ENCODE results near the gene AVPR1A.

AVPR1A gene

DNA sequence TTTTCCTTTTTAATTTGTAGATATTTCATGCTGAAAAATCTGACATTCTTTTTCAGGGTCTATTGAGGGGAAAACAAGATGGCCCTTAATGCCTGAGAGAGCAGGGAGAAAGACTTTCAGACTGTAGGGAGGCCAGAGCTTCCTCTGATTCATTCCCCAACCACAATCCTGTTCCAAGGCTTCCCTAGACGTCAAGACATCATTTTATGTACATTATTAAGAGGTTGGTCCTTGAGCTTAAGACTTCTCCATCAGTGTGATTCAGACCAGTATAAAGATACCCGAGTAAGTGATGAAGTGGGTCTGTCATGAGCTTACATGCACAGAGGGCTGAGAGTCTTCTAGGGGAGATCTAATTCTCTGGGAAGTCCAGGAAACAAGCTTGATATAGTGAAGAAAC, 57.3 kb downstream of the AVPR1A start:
- DNase-seq, result no peak

DNA sequence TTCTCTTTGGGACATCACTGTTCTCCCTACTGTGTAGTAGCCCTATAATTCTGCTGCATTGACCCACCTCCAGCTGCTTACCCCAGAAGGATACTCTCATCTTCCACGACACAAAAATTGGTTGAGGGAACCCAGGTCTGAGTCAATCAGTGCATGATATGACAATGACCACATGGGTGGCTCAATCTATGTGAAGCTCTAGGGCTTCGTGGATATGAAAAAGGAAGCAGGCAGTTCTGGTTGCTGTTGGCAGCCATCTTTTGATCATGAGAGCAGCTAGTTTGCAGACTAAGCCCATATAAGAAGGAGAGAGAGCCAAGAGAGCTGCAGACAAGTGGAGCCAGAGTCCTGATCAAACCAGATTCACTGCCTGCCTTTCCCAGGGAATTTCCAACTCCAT, 57.9 kb downstream of the AVPR1A start:
- no peak for DNase-seq
